Medulla oblongata (tissue), 1 donor: Measurements from ENCODE around the gene RIMBP2.
A peak's percentile ranks its signal among the peaks of the same experiment; 100 is the strongest.

Experiments used
- DNase-seq: peaks from one replicate; pipeline ENCODE4 v3.0.0-alpha.2; 2015; ENCODE audit errors: extremely low spot score

The RIMBP2 gene

GRCh38 chr12:130444986-130445385, 271.1 kb downstream of the RIMBP2 start:
- DNase-seq, result no peak

- no peak for DNase-seq
Observed at GRCh38 chr12:130444061-130444460, 272.0 kb downstream of the RIMBP2 start.

GRCh38 chr12:130441771-130442760, 274.0 kb downstream of the RIMBP2 start:
- no peak for DNase-seq

GRCh38 chr12:130440411-130441080, 275.6 kb downstream of the RIMBP2 start:
- DNase-seq, result no peak

GRCh38 chr12:130439250-130439649, 276.8 kb downstream of the RIMBP2 start:
- no peak for DNase-seq

- no peak for DNase-seq
Observed at GRCh38 chr12:130438711-130439110, 277.4 kb downstream of the RIMBP2 start.

GRCh38 chr12:130438243-130438620, 277.9 kb downstream of the RIMBP2 start:
- no peak for DNase-seq

- no peak for DNase-seq
Observed at GRCh38 chr12:130437555-130438242, 278.4 kb downstream of the RIMBP2 start.

- DNase-seq, result no peak
Observed at GRCh38 chr12:130436741-130437501, 279.2 kb downstream of the RIMBP2 start.

- no peak for DNase-seq
Observed at GRCh38 chr12:130435826-130436225, 280.3 kb downstream of the RIMBP2 start.

- DNase-seq, result no peak
Observed at GRCh38 chr12:130435331-130435730, 280.8 kb downstream of the RIMBP2 start.

GRCh38 chr12:130434560-130434959, 281.5 kb downstream of the RIMBP2 start:
- no peak for DNase-seq

- no peak for DNase-seq
Observed at GRCh38 chr12:130433834-130434233, 282.3 kb downstream of the RIMBP2 start.

GRCh38 chr12:130433411-130433810, 282.7 kb downstream of the RIMBP2 start:
- DNase-seq, result no peak

- DNase-seq, result no peak
Observed at GRCh38 chr12:130431176-130431575, 284.9 kb downstream of the RIMBP2 start.

- DNase-seq, result no peak
Observed at GRCh38 chr12:130429656-130430505, 286.2 kb downstream of the RIMBP2 start.

- peak; percentile 16 for DNase-seq
Observed at GRCh38 chr12:130428116-130428515, 288.0 kb downstream of the RIMBP2 start.

- no peak for DNase-seq
Observed at GRCh38 chr12:130427381-130427887, 288.7 kb downstream of the RIMBP2 start.

- no peak for DNase-seq
Observed at GRCh38 chr12:130425698-130426245, 290.3 kb downstream of the RIMBP2 start.
